Neural cell (in vitro differentiated cells): Measurements from ENCODE around the gene GMDS. TPM values are rescaled to one million over a fixed set of nuclear protein-coding genes. Genes with fewer than 3 reads are reported as not detected.

Experiments used
- H2AFZ ChIP-seq: fragments of 200-600, 300-800 bp; sonication (generic), shearing (Covaris generic); 2 replicates; pipeline ENCODE4 v1.6.0; 2014; ENCODE audit warnings: low read depth, mild to moderate bottlenecking, antibody characterized with exemption, low read length, moderate library complexity
- H3F3A ChIP-seq: fragments of 200-600 bp; shearing (Covaris generic); 2 replicates; pipeline ENCODE4 v1.6.1; 2016; ENCODE audit warnings: mild to moderate bottlenecking, moderate library complexity, mixed read lengths, antibody characterized with exemption, low read length; ENCODE audit not compliant: insufficient read depth, poor library complexity, severe bottlenecking
- H3K27ac ChIP-seq: fragments of 200-600, 300-800 bp; sonication (generic), shearing (Covaris generic); 2 replicates; pipeline ENCODE4 v1.5.1; 2014; ENCODE audit warnings: mild to moderate bottlenecking, low read length, moderate library complexity
- H3K27me3 ChIP-seq: fragments of 300-800, 200-600 bp; sonication (generic), shearing (Covaris generic); 2 replicates; pipeline ENCODE4 v1.6.0; 2014; ENCODE audit warnings: mild to moderate bottlenecking, low read depth, low read length, moderate library complexity; ENCODE audit not compliant: insufficient read depth
- H3K36me3 ChIP-seq: fragments of 300-800, 200-600 bp; sonication (generic), shearing (Covaris generic); 2 replicates; pipeline ENCODE4 v1.5.1; 2014; ENCODE audit warnings: mild to moderate bottlenecking, antibody characterized with exemption, low read length, moderate library complexity; ENCODE audit not compliant: insufficient read depth
- H3K4me2 ChIP-seq: fragments of 300-800, 200-600 bp; sonication (generic), shearing (Covaris generic); 2 replicates; pipeline ENCODE4 v1.6.0; 2014; ENCODE audit warnings: mild to moderate bottlenecking, low read length
- H3K4me3 ChIP-seq: fragments of 300-800, 200-600 bp; sonication (generic), shearing (Covaris generic); 2 replicates; pipeline ENCODE4 v1.5.1; 2014; ENCODE audit warnings: mild to moderate bottlenecking, low read length, moderate library complexity
- H3K79me2 ChIP-seq: fragments of 200-600 bp; shearing (Covaris generic); replicated peaks from 2 replicates; pipeline ENCODE4 v1.6.0; 2014; ENCODE audit warnings: mild to moderate bottlenecking, low read length, moderate library complexity; ENCODE audit not compliant: insufficient read depth
- H3K9ac ChIP-seq: fragments of 300-800, 200-600 bp; sonication (generic), shearing (Covaris generic); 2 replicates; pipeline ENCODE4 v1.6.1; 2016; ENCODE audit warnings: mild to moderate bottlenecking, low read length, mixed read lengths
- H3K9me2 ChIP-seq: fragments of 200-600 bp; shearing (Covaris generic); 2 replicates; pipeline ENCODE4 v1.6.1; 2016; ENCODE audit warnings: mild to moderate bottlenecking, low read length, mixed read lengths; ENCODE audit not compliant: insufficient read depth
- H3K9me3 ChIP-seq: fragments of 200-600, 300-800 bp; sonication (generic), shearing (Covaris generic); 2 replicates; pipeline ENCODE4 v1.6.1; 2016; ENCODE audit warnings: mild to moderate bottlenecking, mixed run types, low read length, moderate library complexity, mixed read lengths
- H4K20me1 ChIP-seq: fragments of 200-600 bp; shearing (Covaris generic); 2 replicates; pipeline ENCODE4 v1.6.1; 2016; ENCODE audit warnings: mild to moderate bottlenecking, mixed run types; ENCODE audit not compliant: insufficient read depth
- EP300 ChIP-seq: fragments of 450-650 bp; conservative IDR thresholded peaks from 2 replicates; pipeline ENCODE4 v1.6.1; 2014; ENCODE audit warnings: antibody characterized with exemption, mild to moderate bottlenecking, moderate library complexity; ENCODE audit not compliant: poor library complexity, severe bottlenecking
- EZH2 ChIP-seq: fragments of 200-600, 300-800 bp; shearing (Covaris generic), sonication (generic); IDR thresholded peaks from 2 replicates; pipeline ENCODE4 v1.6.1; 2014; ENCODE audit warnings: antibody characterized with exemption, low read length, borderline replicate concordance, mild to moderate bottlenecking; ENCODE audit not compliant: insufficient read depth, poor library complexity, severe bottlenecking
- POLR2AphosphoS5 ChIP-seq: IDR thresholded peaks from 2 replicates; pipeline ENCODE4 v1.6.1; 2012
- RAD21 ChIP-seq: fragments of 450-650 bp; conservative IDR thresholded peaks from 2 replicates; pipeline ENCODE4 v1.6.1; 2014; ENCODE audit warnings: antibody characterized with exemption, mild to moderate bottlenecking, moderate library complexity
- SMC3 ChIP-seq: fragments of 450-650 bp; conservative IDR thresholded peaks from 2 replicates; pipeline ENCODE4 v1.6.1; 2014; ENCODE audit warnings: antibody characterized with exemption, mild to moderate bottlenecking, moderate library complexity; ENCODE audit not compliant: poor library complexity
- TAF1 ChIP-seq: IDR thresholded peaks from 2 replicates; pipeline ENCODE4 v1.6.1; 2012; ENCODE audit warnings: low read depth
- polyA plus RNA-seq: library from polyadenylated mRNA; depleted of rRNA; stranded (reverse); fragments of >200 nt; gene quantifications from 2 replicates; pipeline ENCODE4 v1.2.3, GENCODE V29; 2014
- TF ChIP-seq, protein P1 (sequence below): IDR thresholded peaks from 2 replicates; pipeline ENCODE4 v1.6.1; 2012; ENCODE audit warnings: borderline replicate concordance
- TF ChIP-seq, protein P2 (sequence below): fragments of 450-650 bp; IDR thresholded peaks from 2 replicates; pipeline ENCODE4 v1.5.1; 2014; ENCODE audit warnings: antibody characterized with exemption, mild to moderate bottlenecking, moderate library complexity; ENCODE audit not compliant: poor library complexity, severe bottlenecking

GMDS gene
- polyA plus RNA-seq, 1 donor from 2014 or later = 11.4 TPM

DNA sequence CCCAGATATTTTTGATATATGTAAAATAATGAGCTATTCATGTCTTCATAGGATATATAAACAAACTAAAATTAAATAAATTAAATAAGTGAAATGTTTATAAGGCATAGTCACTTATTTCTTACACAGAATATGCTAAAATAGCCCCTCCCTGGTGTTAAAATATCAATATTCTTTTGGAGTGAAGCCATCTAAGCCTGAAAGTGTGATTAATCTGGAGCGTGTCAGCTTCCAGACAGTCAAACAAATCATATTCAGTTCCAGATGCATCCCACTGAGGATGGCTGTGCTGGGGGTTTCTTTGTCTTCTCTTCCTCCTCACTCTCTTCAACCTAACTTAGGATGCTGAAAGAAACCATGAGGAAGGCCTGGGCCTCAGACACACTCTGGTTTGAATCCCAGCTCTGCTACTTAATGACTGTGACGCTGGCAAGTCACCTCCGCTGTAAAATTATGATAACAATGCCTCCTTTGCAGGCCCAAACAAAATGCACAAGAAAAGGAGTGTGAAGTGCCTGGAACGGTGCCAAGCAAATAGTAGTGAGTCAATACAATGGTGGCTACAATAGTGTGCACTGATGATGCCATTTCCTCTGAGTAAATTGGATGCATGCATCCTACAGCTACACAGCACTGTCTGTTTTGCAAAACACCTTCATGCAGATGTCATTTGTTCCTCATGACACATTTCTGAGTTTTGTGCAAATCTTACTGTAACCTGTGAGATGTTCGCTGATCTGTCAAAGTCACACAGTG lies 474.3 kb downstream of the GMDS start:
- Histone ChIP-seq H3K79me2 (no peaks in the 10 kb centered on the region), H3K4me2 (no peak overlapping the region), H2AFZ (no peak overlapping the region), H3K36me3 (no peaks in the 10 kb centered on the region), H3K9ac (no peak overlapping the region), H3K27me3 (no peaks in the 10 kb centered on the region), H3K9me3 (no peaks in the 10 kb centered on the region), H3F3A (no peaks in the 10 kb centered on the region), H4K20me1 (no peaks in the 10 kb centered on the region), H3K4me3 (no peak overlapping the region), H3K27ac (no peak overlapping the region), H3K9me2 (no peaks in the 10 kb centered on the region)
- TF ChIP-seq POLR2AphosphoS5 (no peak), RAD21 (no peak), EP300 (peak; percentile 27), EZH2 (no peak), TAF1 (no peak), SMC3 (no peak)
- TF ChIP-seq, protein P1, sequence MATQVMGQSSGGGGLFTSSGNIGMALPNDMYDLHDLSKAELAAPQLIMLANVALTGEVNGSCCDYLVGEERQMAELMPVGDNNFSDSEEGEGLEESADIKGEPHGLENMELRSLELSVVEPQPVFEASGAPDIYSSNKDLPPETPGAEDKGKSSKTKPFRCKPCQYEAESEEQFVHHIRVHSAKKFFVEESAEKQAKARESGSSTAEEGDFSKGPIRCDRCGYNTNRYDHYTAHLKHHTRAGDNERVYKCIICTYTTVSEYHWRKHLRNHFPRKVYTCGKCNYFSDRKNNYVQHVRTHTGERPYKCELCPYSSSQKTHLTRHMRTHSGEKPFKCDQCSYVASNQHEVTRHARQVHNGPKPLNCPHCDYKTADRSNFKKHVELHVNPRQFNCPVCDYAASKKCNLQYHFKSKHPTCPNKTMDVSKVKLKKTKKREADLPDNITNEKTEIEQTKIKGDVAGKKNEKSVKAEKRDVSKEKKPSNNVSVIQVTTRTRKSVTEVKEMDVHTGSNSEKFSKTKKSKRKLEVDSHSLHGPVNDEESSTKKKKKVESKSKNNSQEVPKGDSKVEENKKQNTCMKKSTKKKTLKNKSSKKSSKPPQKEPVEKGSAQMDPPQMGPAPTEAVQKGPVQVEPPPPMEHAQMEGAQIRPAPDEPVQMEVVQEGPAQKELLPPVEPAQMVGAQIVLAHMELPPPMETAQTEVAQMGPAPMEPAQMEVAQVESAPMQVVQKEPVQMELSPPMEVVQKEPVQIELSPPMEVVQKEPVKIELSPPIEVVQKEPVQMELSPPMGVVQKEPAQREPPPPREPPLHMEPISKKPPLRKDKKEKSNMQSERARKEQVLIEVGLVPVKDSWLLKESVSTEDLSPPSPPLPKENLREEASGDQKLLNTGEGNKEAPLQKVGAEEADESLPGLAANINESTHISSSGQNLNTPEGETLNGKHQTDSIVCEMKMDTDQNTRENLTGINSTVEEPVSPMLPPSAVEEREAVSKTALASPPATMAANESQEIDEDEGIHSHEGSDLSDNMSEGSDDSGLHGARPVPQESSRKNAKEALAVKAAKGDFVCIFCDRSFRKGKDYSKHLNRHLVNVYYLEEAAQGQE = no peak

DNA sequence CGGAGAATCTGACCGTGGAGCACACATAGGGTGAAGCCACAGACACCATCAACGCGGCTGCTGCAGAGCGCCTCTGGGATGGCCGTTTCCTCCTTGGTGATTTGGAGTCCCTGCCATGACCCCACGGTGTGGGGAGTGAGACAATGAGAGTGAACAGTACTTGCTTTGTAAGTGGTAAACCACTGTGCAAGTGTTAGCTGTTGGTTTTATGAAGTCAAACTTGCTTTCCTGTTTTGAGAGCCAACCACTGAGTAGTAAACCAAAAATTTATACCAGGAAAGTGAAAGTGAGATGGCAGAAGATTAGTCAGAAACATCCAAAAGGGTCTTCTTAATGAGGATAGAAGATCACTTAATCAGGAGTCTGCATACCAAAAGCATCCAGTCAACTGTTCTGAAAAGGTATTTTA lies 475.0 kb downstream of the GMDS start:
- H3K4me2 ChIP-seq = no peak overlapping the region
- no peak overlapping the region for H3K9ac ChIP-seq
- no peaks in the 10 kb centered on the region for H3K9me3 ChIP-seq
- H3K27me3 ChIP-seq = no peaks in the 10 kb centered on the region
- no peaks in the 10 kb centered on the region for H4K20me1 ChIP-seq
- no peaks in the 10 kb centered on the region for H3K36me3 ChIP-seq
- H3K79me2 ChIP-seq = no peaks in the 10 kb centered on the region
- no peaks in the 10 kb centered on the region for H3K9me2 ChIP-seq
- no peak overlapping the region for H3K27ac ChIP-seq
- no peak overlapping the region for H3K4me3 ChIP-seq
- H3F3A ChIP-seq = no peaks in the 10 kb centered on the region
- no peak overlapping the region for H2AFZ ChIP-seq
- TF ChIP-seq, protein P2, sequence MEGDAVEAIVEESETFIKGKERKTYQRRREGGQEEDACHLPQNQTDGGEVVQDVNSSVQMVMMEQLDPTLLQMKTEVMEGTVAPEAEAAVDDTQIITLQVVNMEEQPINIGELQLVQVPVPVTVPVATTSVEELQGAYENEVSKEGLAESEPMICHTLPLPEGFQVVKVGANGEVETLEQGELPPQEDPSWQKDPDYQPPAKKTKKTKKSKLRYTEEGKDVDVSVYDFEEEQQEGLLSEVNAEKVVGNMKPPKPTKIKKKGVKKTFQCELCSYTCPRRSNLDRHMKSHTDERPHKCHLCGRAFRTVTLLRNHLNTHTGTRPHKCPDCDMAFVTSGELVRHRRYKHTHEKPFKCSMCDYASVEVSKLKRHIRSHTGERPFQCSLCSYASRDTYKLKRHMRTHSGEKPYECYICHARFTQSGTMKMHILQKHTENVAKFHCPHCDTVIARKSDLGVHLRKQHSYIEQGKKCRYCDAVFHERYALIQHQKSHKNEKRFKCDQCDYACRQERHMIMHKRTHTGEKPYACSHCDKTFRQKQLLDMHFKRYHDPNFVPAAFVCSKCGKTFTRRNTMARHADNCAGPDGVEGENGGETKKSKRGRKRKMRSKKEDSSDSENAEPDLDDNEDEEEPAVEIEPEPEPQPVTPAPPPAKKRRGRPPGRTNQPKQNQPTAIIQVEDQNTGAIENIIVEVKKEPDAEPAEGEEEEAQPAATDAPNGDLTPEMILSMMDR = no peak
- TF ChIP-seq TAF1 (no peak), EP300 (no peak)
